ENCODE data around the gene HIF1AN. TPM values are rescaled to one million over a fixed set of nuclear protein-coding genes. Genes with fewer than 3 reads are reported as not detected.
A peak's percentile ranks its signal among the peaks of the same experiment; 100 is the strongest.

HIF1AN gene
- total RNA-seq, 1 experiment from 2014 or later = 57.6 TPM

GRCh38 chr10:100562008-100562672 lies 26.4 kb downstream of the HIF1AN start:
- H3K27ac ChIP-seq (ENCODE audit: low read depth, low read length, poor library complexity, severe bottlenecking) = no peak overlapping the region
- no peak for TF ChIP-seq EZH2 (IDR thresholded peaks at IDR 0.05; ENCODE audit: borderline replicate concordance, low read depth, low read length, poor library complexity, severe bottlenecking)
- TF ChIP-seq, protein P1, sequence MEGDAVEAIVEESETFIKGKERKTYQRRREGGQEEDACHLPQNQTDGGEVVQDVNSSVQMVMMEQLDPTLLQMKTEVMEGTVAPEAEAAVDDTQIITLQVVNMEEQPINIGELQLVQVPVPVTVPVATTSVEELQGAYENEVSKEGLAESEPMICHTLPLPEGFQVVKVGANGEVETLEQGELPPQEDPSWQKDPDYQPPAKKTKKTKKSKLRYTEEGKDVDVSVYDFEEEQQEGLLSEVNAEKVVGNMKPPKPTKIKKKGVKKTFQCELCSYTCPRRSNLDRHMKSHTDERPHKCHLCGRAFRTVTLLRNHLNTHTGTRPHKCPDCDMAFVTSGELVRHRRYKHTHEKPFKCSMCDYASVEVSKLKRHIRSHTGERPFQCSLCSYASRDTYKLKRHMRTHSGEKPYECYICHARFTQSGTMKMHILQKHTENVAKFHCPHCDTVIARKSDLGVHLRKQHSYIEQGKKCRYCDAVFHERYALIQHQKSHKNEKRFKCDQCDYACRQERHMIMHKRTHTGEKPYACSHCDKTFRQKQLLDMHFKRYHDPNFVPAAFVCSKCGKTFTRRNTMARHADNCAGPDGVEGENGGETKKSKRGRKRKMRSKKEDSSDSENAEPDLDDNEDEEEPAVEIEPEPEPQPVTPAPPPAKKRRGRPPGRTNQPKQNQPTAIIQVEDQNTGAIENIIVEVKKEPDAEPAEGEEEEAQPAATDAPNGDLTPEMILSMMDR (conservative IDR thresholded peaks at IDR 0.05; ENCODE audit: low read depth, low read length) = peak; percentile 99
- H3K4me3 ChIP-seq (ENCODE audit: low read depth, low read length, poor library complexity, severe bottlenecking) = peak overlapping the region; percentile 15
- BruUV-seq (replicated peaks) = no TSS peak
- CTCF ChIA-PET = interaction anchor here (0.5 to 2.6 kb wide), 11 partner anchors 88 to 452 kb away, joined by 3 to 30 read pairs (median 4); partner anchors contain the start of gene PAX2
- H3K36me3 ChIP-seq (ENCODE audit: insufficient read depth, low read length, poor library complexity, severe bottlenecking) = no peaks in the 10 kb centered on the region
- H3K9me3 ChIP-seq (ENCODE audit: low read depth, low read length, poor library complexity, severe bottlenecking) = no peaks in the 10 kb centered on the region
- H3K4me1 ChIP-seq (ENCODE audit: insufficient read depth, low read length, poor library complexity, severe bottlenecking) = peaks cover 10% of the 10 kb centered on the region
- H3K27me3 ChIP-seq (replicated peaks; ENCODE audit: insufficient read depth, low read depth, low read length, poor library complexity) = peaks cover 15% of the 10 kb centered on the region
- POLR2A ChIA-PET (ENCODE audit: low non-redundant PET) = interaction anchor here (0.6 kb wide), 1 partner anchor 27 kb away, joined by 5 read pairs; the partner anchor contains the start of gene HIF1AN
- intact Hi-C loops (cut with micrococcal nuclease; ENCODE audit: unreplicated experiment) = loop anchor here (1.0 to 2.0 kb wide), 3 partner anchors 181 to 451 kb away; no protein-coding TSS in a partner anchor
- DNase-seq (ENCODE audit: low spot score) = peak; percentile 89

DNA sequence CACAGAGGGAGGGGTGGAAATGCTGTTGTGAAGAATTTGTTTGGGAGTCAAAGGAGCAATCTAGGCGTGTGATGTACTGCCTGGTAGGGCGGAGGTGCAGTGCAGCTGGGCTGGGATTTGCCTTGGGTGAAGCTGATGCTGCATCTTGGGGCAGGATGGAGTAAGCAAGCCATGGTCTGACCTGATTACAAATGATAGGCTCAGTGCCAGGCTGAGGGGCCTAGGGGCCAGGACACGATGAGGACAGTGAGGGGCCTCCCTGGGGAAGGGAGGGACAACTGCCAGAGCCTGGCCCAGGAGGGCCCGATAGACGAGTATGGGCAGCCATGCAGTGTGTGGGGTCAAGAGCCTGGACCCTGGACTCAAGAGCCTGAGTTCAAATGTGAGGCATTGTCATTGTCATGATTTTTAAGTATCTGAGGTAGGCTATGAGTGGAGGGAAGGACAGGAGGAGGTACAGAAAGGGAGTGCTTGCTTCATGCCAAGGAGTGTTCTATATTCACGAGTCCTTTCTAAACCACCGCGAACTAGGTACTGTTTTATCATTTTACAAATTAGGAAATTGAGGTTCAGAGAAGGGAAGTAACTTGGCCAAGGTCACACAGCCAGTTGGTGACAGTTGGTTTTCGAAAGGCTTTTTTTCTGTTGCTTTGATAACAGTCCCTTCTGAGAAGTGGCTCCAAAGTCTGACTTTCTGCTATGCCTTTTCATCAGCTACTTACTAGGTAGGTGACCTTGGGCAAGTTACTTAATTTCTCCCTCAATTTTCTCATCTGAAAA lies 29.7 kb downstream of the HIF1AN start:
- intact Hi-C loops (cut with micrococcal nuclease; ENCODE audit: unreplicated experiment) = no loop called here
- BruUV-seq (replicated peaks) = no TSS peak
- Histone ChIP-seq H3K27me3 (replicated peaks; ENCODE audit: insufficient read depth, low read depth, low read length, poor library complexity) (peaks cover 36% of the 10 kb centered on the region), H3K4me3 (ENCODE audit: low read depth, low read length, poor library complexity, severe bottlenecking) (no peak overlapping the region), H3K36me3 (ENCODE audit: insufficient read depth, low read length, poor library complexity, severe bottlenecking) (no peaks in the 10 kb centered on the region), H3K4me1 (ENCODE audit: insufficient read depth, low read length, poor library complexity, severe bottlenecking) (peaks cover 10% of the 10 kb centered on the region), H3K27ac (ENCODE audit: low read depth, low read length, poor library complexity, severe bottlenecking) (no peak overlapping the region), H3K9me3 (ENCODE audit: low read depth, low read length, poor library complexity, severe bottlenecking) (no peaks in the 10 kb centered on the region)
- DNase-seq (ENCODE audit: low spot score) = no peak
- TF ChIP-seq, protein P1 (conservative IDR thresholded peaks at IDR 0.05; ENCODE audit: low read depth, low read length) = no peak
- no peak for TF ChIP-seq EZH2 (IDR thresholded peaks at IDR 0.05; ENCODE audit: borderline replicate concordance, low read depth, low read length, poor library complexity, severe bottlenecking)
- ChIA-PET CTCF (no interaction called here), POLR2A (ENCODE audit: low non-redundant PET) (no interaction called here)

DNA sequence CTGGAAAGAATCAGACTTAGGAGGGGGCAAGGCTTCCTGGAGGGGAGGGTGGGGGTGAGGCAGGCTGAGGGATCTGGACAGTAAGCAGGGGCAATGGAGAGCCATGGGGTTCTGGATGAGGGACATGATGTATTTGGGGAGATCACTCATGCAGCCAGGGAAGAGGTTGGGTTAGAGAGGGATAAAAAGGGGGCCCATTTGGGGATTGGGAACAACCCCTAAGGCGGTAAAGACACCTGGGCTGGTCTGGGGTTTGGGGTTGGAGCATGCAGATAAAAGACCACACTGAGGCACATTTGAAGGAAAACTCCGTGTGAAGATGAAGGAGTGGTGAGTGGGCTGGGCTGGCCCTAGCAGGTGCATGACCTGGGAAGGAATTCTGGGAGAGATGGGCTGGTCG lies 30.8 kb downstream of the HIF1AN start:
- intact Hi-C loops (cut with micrococcal nuclease; ENCODE audit: unreplicated experiment) = no loop called here
- no peaks in the 10 kb centered on the region for H3K9me3 ChIP-seq (ENCODE audit: low read depth, low read length, poor library complexity, severe bottlenecking)
- H3K27me3 ChIP-seq (replicated peaks; ENCODE audit: insufficient read depth, low read depth, low read length, poor library complexity) = peaks cover 36% of the 10 kb centered on the region
- H3K36me3 ChIP-seq (ENCODE audit: insufficient read depth, low read length, poor library complexity, severe bottlenecking) = no peaks in the 10 kb centered on the region
- H3K4me1 ChIP-seq (ENCODE audit: insufficient read depth, low read length, poor library complexity, severe bottlenecking) = peaks cover 10% of the 10 kb centered on the region
- no peak overlapping the region for H3K4me3 ChIP-seq (ENCODE audit: low read depth, low read length, poor library complexity, severe bottlenecking)
- DNase-seq (ENCODE audit: low spot score) = no peak
- H3K27ac ChIP-seq (ENCODE audit: low read depth, low read length, poor library complexity, severe bottlenecking) = no peak overlapping the region
- ChIA-PET POLR2A (ENCODE audit: low non-redundant PET) (no interaction called here), CTCF (no interaction called here)
- TF ChIP-seq EZH2 (IDR thresholded peaks at IDR 0.05; ENCODE audit: borderline replicate concordance, low read depth, low read length, poor library complexity, severe bottlenecking) = no peak
- TF ChIP-seq, protein P1 (conservative IDR thresholded peaks at IDR 0.05; ENCODE audit: low read depth, low read length) = no peak
- BruUV-seq (replicated peaks) = no TSS peak

Measured in A673 (cell line).